Erythroblast (primary cell): ENCODE data around the gene LLGL2.
"Not testable (repeated sequence)": the region's sequence is repeated elsewhere in the genome, so short reads cannot be mapped to it uniquely, and the experiment has no call there.

Source experiments
- DNase-seq, 2 experiments: peaks; one replicate each; lab custom pipeline; 2025; lab: John Stamatoyannopoulos, UW
- GATA1 ChIP-seq: IDR thresholded peaks from 2 replicates; pipeline ENCODE4 v1.6.1; 2011; ENCODE audit warnings: low read depth, mild to moderate bottlenecking, control low read depth, low read length, moderate library complexity
- POLR2A ChIP-seq: IDR thresholded peaks from 2 replicates; pipeline ENCODE4 v1.6.1; 2011; ENCODE audit warnings: mild to moderate bottlenecking, low read length

Gene LLGL2

GRCh38 chr17:75516619-75517296 is 8.7 kb upstream of the LLGL2 start:
- TF ChIP-seq POLR2A (no peak), GATA1 (no peak)
- DNase-seq: peak; percentile 68 to 73

GRCh38 chr17:75517297-75517865 is 8.1 kb upstream of the LLGL2 start:
- TF ChIP-seq POLR2A (no peak), GATA1 (no peak)
- peak in 1 of 2 experiments; percentile 48 for DNase-seq

- DNase-seq: peak; percentile 37 to 46
Observed at GRCh38 chr17:75518201-75518600, 7.3 kb upstream of the LLGL2 start.

GRCh38 chr17:75518983-75519537 is 6.4 kb upstream of the LLGL2 start:
- no peak for DNase-seq
- TF ChIP-seq GATA1 (no peak), POLR2A (no peak)

More at GRCh38 chr17:75518201-75518600, 7.3 kb upstream of the LLGL2 start:
- TF ChIP-seq GATA1 (no peak), POLR2A (peak; percentile 39)

DNA sequence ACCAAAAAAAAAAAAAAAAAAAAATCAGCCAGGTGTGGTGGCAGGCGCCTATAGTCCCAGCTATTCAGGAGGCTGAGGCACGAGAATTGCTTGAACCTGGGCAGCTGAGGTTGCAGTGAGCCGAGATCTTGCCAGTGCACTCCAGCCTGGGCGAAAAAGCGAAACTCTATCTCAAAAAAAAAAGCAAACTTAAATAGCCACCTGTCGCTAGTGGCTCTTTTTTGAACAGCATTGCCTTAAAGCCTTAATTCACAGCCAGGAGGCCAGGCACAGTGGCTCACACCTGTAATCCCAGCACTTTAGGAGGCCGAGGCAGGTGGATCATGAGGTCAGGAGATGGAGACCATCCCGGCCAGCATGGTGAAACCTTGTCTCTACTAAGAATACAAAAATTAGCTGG is 5.1 kb upstream of the LLGL2 start:
- not testable (repeated sequence) for DNase-seq

DNA sequence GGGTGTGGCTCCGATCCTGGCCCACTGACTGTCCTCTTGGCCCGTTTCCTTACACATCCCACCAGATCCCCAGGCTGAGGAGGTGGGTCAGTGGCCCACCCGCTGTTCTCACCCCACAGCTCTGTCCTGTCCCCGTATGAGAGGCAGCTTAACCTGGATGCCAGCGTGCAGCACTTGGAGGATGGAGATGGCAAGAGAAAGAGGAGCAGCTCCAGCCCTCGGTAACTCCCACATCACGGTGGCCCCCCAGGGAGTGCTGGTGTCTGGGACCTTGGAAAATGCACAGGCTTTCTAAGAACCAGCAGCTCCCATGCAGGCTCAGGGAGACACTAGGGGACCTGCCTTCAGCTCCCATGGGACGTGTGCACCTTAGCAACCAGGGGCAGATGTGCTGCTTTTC is 4.2 kb upstream of the LLGL2 start:
- TF ChIP-seq GATA1 (no peak), POLR2A (no peak)
- no peak for DNase-seq

DNA sequence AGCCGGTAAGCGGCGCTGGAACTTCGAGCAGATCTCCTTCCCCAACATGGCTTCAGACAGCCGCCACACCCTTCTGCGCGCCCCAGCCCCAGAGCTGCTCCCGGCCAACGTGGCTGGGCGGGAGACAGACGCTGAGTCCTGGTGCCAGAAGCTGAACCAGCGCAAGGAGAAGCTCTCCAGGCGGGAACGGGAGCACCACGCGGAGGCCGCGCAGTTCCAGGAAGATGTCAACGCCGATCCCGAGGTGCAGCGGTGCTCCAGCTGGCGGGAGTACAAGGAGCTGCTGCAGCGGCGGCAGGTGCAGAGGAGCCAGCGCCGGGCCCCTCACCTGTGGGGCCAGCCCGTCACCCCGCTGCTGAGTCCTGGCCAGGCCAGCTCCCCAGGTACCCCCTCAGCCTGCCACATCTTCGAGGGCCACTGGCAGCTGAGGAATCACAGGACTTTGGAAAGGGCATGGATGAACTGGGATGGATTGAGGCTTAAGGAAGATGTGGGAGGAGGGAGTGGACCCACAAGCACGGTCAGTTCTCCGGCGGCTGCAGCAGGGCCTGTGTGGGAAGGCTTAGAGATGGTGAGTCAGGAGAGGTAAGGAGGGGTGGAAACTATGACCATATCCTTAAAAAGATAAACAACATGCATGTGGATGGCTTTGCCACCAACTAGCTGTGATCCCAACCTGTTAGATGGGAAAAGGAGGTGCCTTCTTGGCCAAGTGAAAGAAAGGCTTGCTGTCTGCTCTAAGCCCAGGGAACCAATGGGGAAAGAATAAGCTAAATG is 3.4 kb upstream of the LLGL2 start:
- no peak for DNase-seq
- TF ChIP-seq POLR2A (no peak), GATA1 (no peak)

DNA sequence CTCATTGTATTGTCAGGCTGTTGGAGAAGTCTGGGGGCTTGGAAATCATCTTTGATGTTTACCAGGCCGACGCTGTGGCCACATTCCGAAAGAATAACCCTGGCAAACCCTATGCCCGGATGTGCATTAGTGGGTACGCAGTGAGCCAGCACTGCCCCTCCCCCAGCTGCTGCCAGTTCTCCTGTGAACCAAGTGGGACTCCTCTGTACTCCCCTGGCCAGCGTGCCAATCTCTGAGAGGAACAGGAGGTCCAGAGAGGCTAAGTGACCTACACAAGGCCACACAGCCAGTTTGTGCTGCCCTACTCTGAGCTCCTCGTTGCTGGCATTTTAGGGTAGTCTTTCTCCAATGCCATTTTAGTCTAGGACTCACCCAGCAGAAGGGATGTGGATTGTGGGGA is 1.9 kb upstream of the LLGL2 start:
- DNase-seq: no peak
- TF ChIP-seq GATA1 (no peak), POLR2A (no peak)

GRCh38 chr17:75524269-75524969 is 1.1 kb upstream of the LLGL2 start:
- DNase-seq: no peak
- TF ChIP-seq POLR2A (no peak), GATA1 (no peak)

DNA sequence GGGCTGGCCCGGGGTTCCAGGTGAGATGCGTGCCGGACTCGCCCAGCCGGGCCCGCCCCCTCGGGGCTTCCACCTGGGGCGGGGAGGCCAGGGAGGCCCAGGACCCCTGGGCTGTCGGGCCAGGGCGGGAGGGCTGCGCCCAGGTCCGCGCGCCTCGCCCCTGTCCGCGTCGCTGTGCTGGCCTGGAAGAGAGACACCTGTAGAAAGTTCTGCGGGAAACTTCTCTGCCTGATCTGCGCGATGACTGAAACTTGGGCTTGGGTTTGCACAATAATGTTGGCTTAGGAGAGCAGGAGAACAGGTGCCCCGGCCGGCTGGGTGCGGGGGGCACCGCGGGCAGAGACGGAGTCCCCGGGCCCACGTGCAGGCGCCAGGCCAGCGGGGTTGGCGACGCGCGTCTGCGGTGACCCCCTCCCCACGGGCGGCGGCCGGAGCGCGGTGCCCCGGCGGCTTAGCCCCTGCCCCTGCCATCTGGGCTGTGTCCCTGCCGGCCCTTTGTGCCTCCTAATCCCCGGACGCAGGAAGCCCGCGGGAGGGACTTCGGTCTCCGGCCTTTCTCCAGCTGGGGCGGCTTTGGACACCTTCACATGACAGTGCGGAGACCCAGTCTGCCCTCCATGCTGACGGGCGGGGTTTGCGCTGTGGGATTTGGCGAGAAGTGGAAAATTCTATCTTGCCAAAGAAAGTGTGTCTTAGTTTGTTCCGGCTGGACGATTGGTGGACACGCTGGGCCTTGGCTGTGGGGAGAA is 483 bp downstream of the LLGL2 start:
- no peak for TF ChIP-seq GATA1
- no peak for TF ChIP-seq POLR2A
- DNase-seq: no peak

GRCh38 chr17:75526555-75527270 is 1.2 kb downstream of the LLGL2 start:
- no peak for DNase-seq

More at GRCh38 chr17:75526555-75527270, 1.2 kb downstream of the LLGL2 start:
- TF ChIP-seq POLR2A: no peak
- no peak for TF ChIP-seq GATA1
